Calu3 (cell line): Measurements from ENCODE around the gene EHBP1L1. TPM values are rescaled to one million over a fixed set of nuclear protein-coding genes. Genes with fewer than 3 reads are reported as not detected.

ENCODE experiments used
- BruUV-seq: library from RNA; stranded (reverse); fragments of 400-500 nt; replicated peaks from 2 replicates; lab custom pipeline; 2021; lab: Mats Ljungman, UMichigan
- CTCF ChIA-PET: fragments of 300-600 bp; sonication (Branson Sonifier 250); formaldehyde crosslinking; loops from one replicate; lab custom pipeline; 2022; ENCODE audit warnings: antibody characterized with exemption; lab: Charles Lee
- DNase-seq: peaks from one replicate; pipeline ENCODE4 v3.0.0; 2022
- H3K27ac Mint-ChIP-seq: one replicate; pipeline ENCODE4 v1.8.0; 2022; ENCODE audit warnings: mixed read lengths; ENCODE audit not compliant: unreplicated experiment
- H3K27me3 Mint-ChIP-seq: one replicate; pipeline ENCODE4 v1.8.0; 2022; ENCODE audit warnings: mixed read lengths; ENCODE audit not compliant: unreplicated experiment
- H3K36me3 Mint-ChIP-seq: one replicate; pipeline ENCODE4 v1.8.0; 2022; ENCODE audit warnings: mild to moderate bottlenecking, moderate library complexity, mixed read lengths; ENCODE audit not compliant: insufficient read depth, unreplicated experiment
- H3K4me1 Mint-ChIP-seq: one replicate; pipeline ENCODE4 v1.8.0; 2022; ENCODE audit warnings: mild to moderate bottlenecking, low read depth, mixed read lengths; ENCODE audit not compliant: unreplicated experiment
- H3K4me3 Mint-ChIP-seq: one replicate; pipeline ENCODE4 v1.8.0; 2022; ENCODE audit warnings: mild to moderate bottlenecking, low read depth, moderate library complexity, mixed read lengths; ENCODE audit not compliant: unreplicated experiment
- H3K9me3 Mint-ChIP-seq: one replicate; pipeline ENCODE4 v1.8.0; 2022; ENCODE audit warnings: low read depth, mixed read lengths; ENCODE audit not compliant: unreplicated experiment
- intact Hi-C: fragments of 100-400 bp; cut with micrococcal nuclease; formaldehyde crosslinking; loops from one replicate; pipeline ENCODE4 v1.10.0; 2022; ENCODE audit not compliant: unreplicated experiment
- total RNA-seq: library from RNA; stranded (reverse); gene quantifications from 2 replicates; pipeline ENCODE4 v1.2.3, GENCODE V29; 2022
- TF ChIP-seq, protein P1 (sequence below): fragments of 200-600 bp; IDR thresholded peaks from one replicate; pipeline ENCODE4 v1.8.0; 2022; ENCODE audit warnings: antibody characterized with exemption; ENCODE audit not compliant: unreplicated experiment

The EHBP1L1 gene
- total RNA-seq, 1 experiment from 2014 or later = 73.7 TPM

DNA sequence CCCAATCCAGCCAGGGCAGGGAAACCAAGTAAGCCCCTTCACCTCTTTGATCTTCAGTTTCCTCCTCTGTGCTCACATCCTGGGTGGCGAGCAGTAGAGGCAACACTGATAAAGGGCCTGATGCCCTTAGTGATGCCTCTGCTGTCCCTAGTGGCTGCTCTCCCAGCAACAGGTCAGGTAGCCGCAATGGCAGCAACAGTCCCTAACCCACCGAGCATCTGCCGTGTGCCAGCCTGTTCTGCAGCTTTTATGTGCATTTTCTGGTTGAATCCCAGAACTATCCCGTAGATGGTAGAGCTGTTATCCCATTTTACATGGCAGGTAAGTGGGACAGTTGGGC lies 45.7 kb upstream of the EHBP1L1 start:
- Mint-ChIP-seq H3K27me3 (no peaks in the 10 kb centered on the region), H3K27ac (no peak overlapping the region), H3K4me3 (no peak overlapping the region), H3K9me3 (no peaks in the 10 kb centered on the region), H3K36me3 (peaks cover 51% of the 10 kb centered on the region), H3K4me1 (no peaks in the 10 kb centered on the region)
- CTCF ChIA-PET = no interaction called here
- TF ChIP-seq, protein P1, sequence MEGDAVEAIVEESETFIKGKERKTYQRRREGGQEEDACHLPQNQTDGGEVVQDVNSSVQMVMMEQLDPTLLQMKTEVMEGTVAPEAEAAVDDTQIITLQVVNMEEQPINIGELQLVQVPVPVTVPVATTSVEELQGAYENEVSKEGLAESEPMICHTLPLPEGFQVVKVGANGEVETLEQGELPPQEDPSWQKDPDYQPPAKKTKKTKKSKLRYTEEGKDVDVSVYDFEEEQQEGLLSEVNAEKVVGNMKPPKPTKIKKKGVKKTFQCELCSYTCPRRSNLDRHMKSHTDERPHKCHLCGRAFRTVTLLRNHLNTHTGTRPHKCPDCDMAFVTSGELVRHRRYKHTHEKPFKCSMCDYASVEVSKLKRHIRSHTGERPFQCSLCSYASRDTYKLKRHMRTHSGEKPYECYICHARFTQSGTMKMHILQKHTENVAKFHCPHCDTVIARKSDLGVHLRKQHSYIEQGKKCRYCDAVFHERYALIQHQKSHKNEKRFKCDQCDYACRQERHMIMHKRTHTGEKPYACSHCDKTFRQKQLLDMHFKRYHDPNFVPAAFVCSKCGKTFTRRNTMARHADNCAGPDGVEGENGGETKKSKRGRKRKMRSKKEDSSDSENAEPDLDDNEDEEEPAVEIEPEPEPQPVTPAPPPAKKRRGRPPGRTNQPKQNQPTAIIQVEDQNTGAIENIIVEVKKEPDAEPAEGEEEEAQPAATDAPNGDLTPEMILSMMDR = no peak
- no TSS peak for BruUV-seq
- intact Hi-C loops = no loop called here
- DNase-seq = no peak

DNA sequence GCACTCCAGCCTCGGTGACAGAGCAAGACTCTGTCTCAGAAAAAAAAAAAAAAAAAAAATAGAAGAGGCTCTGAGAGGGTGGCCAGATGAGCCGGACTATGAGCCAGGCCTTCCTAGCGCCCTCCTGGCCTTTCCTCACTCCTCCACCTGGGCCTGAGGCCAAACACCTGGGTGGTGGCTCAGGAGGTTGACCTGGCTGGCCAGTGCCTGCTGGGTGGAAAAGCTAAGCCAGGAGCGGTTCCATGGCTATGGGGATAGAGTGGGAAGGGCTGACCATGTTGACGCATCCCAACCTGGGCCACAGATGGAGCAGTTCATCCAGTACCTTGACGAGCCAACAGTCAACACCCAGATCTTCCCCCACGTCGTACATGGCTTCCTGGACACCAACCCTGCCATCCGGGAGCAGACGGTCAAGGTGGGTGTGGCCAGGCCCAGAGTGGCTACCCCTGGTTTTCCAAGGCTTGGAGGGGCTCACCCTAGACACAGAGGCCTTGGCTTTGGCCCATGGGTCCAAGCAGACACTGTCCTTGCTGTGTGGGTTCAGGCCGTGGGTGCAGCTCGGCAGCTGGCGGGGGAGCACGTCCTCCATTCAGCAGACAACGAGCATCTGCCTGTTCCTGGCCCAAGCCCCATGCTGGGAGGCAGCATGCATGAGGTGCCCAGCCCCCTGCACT lies 43.3 kb upstream of the EHBP1L1 start:
- H3K4me1 Mint-ChIP-seq = no peaks in the 10 kb centered on the region
- intact Hi-C loops = no loop called here
- peaks cover 48% of the 10 kb centered on the region for H3K36me3 Mint-ChIP-seq
- no peak overlapping the region for H3K27ac Mint-ChIP-seq
- CTCF ChIA-PET = no interaction called here
- no TSS peak for BruUV-seq
- TF ChIP-seq, protein P1 = no peak
- H3K27me3 Mint-ChIP-seq = no peaks in the 10 kb centered on the region
- DNase-seq = no peak
- H3K9me3 Mint-ChIP-seq = no peaks in the 10 kb centered on the region
- H3K4me3 Mint-ChIP-seq = no peak overlapping the region

DNA sequence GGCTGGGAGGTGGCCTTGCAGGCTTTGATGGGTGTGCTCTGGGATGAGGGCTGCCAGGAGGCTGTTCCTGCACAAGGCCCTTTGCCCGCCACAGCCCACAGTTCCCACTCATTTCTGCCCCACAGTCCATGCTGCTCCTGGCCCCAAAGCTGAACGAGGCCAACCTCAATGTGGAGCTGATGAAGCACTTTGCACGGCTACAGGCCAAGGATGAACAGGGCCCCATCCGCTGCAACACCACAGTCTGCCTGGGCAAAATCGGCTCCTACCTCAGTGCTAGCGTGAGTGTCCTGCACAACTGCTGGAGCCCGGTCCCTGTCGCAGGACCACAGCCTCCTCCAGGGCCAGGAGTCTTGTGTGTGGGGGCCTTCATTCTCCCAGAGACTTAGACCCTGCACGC lies 40.8 kb upstream of the EHBP1L1 start:
- no TSS peak for BruUV-seq
- no peak for DNase-seq
- Mint-ChIP-seq H3K4me3 (no peak overlapping the region), H3K9me3 (no peaks in the 10 kb centered on the region), H3K27me3 (no peaks in the 10 kb centered on the region), H3K27ac (no peak overlapping the region), H3K4me1 (no peaks in the 10 kb centered on the region), H3K36me3 (peaks cover 64% of the 10 kb centered on the region)
- TF ChIP-seq, protein P1 = no peak
- CTCF ChIA-PET = interaction anchor here (0.6 kb wide), 1 partner anchor 70 kb away, joined by 3 read pairs; no protein-coding TSS in a partner anchor
- intact Hi-C loops = no loop called here

- Mint-ChIP-seq H3K9me3 (no peaks in the 10 kb centered on the region), H3K27me3 (no peaks in the 10 kb centered on the region), H3K4me1 (peaks cover 1% of the 10 kb centered on the region), H3K27ac (no peak overlapping the region), H3K4me3 (no peak overlapping the region), H3K36me3 (peaks cover 69% of the 10 kb centered on the region)
- DNase-seq = no peak
- intact Hi-C loops = no loop called here
- CTCF ChIA-PET = no interaction called here
- no TSS peak for BruUV-seq
- TF ChIP-seq, protein P1 = no peak
Measured at GRCh38 chr11:65536412-65537295, 39.2 kb upstream of the EHBP1L1 start.
